GM18907 (cell line): ENCODE results near the gene ZNF281.
A peak's percentile ranks its signal among the peaks of the same experiment; 100 is the strongest.

Source experiments
- ATAC-seq: cut with Tn5 transposase; IDR thresholded peaks from one replicate; pipeline ENCODE4 v1.9.1; 2021; ENCODE audit warnings: mild to moderate bottlenecking, moderate library complexity; ENCODE audit not compliant: unreplicated experiment

Gene ZNF281

DNA sequence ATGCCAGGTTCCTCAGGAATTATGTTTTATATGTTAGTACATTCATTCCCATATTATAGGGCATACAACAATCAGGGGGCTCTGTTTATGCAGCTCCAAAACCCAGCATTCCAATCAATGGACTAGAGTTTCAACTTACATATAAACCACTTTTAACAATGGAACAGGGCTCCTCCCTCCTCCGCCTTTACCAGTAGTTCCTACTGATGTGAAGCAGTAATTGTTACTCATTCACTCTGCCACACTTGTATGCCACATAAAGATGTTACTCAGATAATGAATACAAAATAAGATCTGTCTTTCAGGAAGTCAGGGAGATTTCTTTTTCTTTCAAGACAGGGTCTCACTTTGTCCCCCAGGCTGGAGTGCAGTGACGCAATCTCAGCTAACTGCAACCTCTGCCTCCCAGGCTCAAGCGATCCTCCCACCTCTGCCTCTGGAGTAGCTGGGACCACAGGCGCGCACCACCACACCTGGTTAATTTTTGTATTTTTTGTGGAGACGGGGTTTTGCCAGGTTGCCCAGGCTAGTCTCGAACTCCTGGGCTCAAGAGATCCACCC lies 17.1 kb downstream of the ZNF281 start:
- no peak for ATAC-seq

DNA sequence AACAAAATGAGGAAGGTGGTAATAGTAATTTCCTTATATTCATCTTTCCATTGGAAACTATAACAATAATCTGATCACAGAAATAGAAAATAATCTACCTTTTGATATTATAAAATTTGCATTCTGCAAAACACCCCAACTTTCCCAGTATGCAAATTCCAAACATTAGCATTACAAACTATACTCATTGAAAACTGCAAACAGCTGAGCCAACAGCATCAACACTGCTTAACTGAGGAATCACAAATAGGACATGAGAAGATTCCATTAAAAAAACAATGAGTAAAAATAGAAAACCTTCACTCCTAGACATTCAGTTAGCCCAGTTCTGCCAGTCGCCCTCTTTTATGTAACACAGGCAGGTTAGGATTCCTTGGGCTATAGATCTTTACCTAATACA lies 18.1 kb downstream of the ZNF281 start:
- ATAC-seq, result no peak

DNA sequence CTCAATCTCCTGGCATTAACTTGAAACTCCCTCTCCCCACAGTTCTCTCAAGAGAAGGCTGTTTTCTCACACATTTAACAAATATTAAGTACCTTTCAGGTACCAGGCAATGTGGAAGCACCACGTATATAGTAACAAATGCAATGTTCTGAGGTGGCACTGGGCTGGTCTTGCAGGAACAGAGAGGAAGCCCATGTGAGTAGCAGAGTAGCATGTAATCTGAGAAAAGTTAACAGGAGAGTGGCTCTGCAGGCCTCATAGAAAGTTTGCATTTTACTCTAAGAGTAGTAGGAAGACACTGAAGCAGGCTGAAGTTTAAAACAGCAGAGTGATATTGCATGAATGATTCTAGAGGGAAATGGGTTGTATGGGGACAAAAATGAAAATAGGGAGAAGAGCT lies 21.0 kb downstream of the ZNF281 start:
- ATAC-seq, result no peak

GRCh38 chr1:200386416-200386815 lies 23.4 kb downstream of the ZNF281 start:
- no peak for ATAC-seq

- no peak for ATAC-seq
These were observed 24.9 kb downstream of the ZNF281 start for GRCh38 chr1:200384818-200385390.

- no peak for ATAC-seq
These were observed 28.4 kb downstream of the ZNF281 start for GRCh38 chr1:200381256-200381984.

DNA sequence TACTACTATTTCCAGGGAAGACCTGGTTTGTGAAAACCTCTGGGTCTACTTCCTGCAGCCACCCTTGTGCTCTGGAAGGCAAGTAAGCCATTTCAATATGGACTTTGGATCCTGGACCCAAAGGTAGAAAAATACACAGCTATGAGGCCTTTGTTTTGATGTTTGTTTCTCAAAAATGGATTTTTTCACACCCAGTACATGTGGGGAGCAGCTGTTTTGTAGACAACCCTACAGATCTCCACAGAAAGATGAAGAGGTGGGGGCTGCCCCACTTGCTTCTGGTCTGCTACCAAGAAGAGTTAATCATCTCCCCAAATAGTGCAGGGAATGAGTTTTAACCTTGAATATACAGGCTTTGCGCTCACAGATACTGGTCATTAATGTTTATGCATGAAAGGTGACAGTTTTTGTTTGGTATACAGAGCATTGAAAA lies 29.2 kb downstream of the ZNF281 start:
- peak; percentile 83 for ATAC-seq

- peak; percentile 2 for ATAC-seq
These were observed 29.8 kb downstream of the ZNF281 start for GRCh38 chr1:200379940-200380588.

GRCh38 chr1:200379432-200379757 lies 30.4 kb downstream of the ZNF281 start:
- ATAC-seq, result no peak

- ATAC-seq, result no peak
These were observed 31.7 kb downstream of the ZNF281 start for GRCh38 chr1:200378096-200378495.

DNA sequence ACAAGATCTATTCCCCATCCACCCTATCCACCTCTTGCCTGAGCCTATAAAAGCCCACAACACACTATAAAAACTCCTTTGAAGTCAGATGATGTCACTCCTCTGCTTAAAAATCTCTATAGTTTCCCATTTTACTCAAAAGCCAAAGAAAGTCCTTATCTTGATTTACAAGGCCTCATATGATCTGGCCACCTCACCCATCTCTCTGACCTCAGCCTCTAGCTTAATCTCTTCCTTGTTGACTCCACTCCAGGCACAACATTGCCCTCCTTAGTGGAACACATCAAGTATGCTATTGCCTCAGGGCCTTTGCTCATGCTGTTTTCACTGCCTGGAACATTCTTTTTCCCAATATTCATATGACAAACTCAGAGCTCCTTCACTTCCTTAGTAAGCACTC lies 33.3 kb downstream of the ZNF281 start:
- ATAC-seq, result no peak

- no peak for ATAC-seq
These were observed 35.1 kb downstream of the ZNF281 start for GRCh38 chr1:200374569-200375295.

DNA sequence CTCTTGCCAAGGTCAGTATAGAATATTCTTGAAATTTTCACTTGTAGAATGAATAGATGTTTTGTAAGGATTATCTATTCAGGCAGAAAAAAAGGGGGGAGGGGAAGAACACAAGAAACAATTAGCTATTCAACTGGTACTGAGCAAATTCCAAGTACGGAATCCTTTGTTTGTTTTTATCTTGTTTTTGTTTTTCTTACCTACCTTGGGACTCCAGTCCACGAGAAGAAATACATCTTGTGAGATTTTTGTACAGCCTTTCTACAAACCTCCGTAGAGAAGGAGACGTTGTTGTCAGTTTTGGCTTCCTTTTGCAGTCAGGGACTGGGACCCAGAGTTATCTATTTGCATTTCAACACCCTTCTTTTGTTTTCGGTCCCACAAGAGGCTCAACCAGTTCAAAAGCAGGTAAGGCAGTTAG lies 36.0 kb downstream of the ZNF281 start:
- no peak for ATAC-seq

GRCh38 chr1:200372885-200373181 lies 37.0 kb downstream of the ZNF281 start:
- no peak for ATAC-seq

DNA sequence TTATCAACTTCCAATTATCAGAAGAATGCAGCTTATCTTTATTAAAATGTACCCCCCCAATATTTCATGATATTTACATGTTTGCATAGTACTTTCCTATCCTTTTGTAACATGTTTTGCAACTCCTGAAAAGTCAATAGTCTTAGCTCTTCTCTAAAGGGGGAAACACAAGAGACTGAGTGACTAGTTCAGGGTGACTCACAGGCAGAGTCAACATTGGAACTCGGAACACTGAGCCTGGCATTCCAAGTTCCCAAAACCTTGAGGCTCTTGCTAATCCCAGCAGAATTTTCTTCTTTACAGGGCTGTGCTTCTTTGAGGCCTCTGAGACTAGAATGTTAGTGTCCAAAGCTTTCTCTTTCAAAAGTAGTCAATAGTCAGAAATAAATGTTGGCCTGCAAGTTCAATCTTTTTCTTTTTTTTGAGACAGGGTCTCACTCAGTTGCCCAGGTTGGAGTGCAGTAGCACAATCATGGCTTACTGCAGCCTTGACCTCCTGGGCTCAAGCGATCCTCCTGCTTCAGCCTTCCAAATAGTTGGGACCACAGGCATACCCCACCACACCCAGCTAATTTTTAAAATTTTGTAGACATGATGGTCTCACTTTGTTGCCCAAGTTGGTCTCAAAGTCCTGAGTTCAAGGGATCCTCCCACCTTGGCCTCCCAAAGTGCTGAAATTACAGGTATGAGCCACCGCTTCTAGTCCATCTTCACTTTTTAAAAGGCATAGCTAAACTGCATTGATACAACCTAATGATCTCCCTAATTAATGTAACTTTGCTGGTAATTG lies 37.5 kb downstream of the ZNF281 start:
- ATAC-seq, result no peak

DNA sequence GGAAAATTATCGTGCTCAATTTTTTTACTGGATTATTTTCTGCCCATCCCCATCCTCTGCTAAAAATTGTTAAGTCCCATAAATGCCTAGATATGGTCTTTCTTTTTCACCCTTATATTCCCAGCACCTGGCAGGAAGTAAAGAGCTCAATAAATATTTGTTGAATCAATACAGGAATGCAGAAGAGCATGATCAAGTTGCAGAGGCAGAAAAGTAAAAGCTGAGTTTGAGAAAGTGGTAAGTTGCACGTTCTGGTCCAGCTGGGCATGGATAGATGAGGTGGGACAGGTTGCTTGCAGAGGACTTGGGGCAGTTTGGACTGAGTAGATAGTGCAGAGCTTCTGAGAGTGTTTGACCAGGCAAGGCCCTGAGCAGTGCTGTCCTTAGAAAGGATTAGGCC lies 40.1 kb downstream of the ZNF281 start:
- no peak for ATAC-seq

- no peak for ATAC-seq
These were observed 40.7 kb downstream of the ZNF281 start for GRCh38 chr1:200369131-200369530.

- ATAC-seq, result no peak
These were observed 41.3 kb downstream of the ZNF281 start for GRCh38 chr1:200368556-200368955.

GRCh38 chr1:200367841-200368534 lies 41.8 kb downstream of the ZNF281 start:
- no peak for ATAC-seq

GRCh38 chr1:200366577-200367253 lies 43.1 kb downstream of the ZNF281 start:
- no peak for ATAC-seq
